GM12878 (cell line): ENCODE measurements around the gene MEGF6. TPM values are rescaled to one million over a fixed set of nuclear protein-coding genes. Genes with fewer than 3 reads are reported as not detected.

Experiments used
- ATAC-seq: fragments of 200-7000 bp; cut with Tn5 transposase; 3 replicates; pipeline ENCODE4 v1.9.1; 2020; ENCODE audit warnings: mild to moderate bottlenecking, moderate library complexity
- BruUV-seq: library from RNA; stranded (reverse); fragments of 400-500 nt; replicated peaks from 2 replicates; lab custom pipeline; 2021; lab: Mats Ljungman, UMichigan
- CTCF ChIA-PET: fragments of 300-600 bp; sonication (Branson Sonifier 250); formaldehyde crosslinking; extraction: SDS; loops from one replicate; lab custom pipeline; 2021; ENCODE audit warnings: inconsistent platforms; lab: Yijun Ruan, JAX
- POLR2A ChIA-PET: fragments of 350-600 bp; formaldehyde crosslinking; extraction: SDS; loops from one replicate; lab custom pipeline; 2021; ENCODE audit warnings: inconsistent platforms; lab: Charles Lee
- RAD21 ChIA-PET: fragments of 300-600 bp; sonication (Branson Sonifier 250); formaldehyde crosslinking; loops from one replicate; lab custom pipeline; 2023; ENCODE audit warnings: antibody characterized with exemption; ENCODE audit not compliant: unreplicated experiment; lab: Charles Lee
- SMC1A ChIA-PET: fragments of 300-600 bp; sonication (Branson Sonifier 250); formaldehyde crosslinking; loops from one replicate; lab custom pipeline; 2023; ENCODE audit not compliant: unreplicated experiment, uncharacterized antibody; lab: Charles Lee
- DNase-seq: peaks from one replicate; pipeline ENCODE4 v3.0.0-alpha.2; 2011; ENCODE audit warnings: low read depth, low spot score
- FAIRE-seq: peaks from 3 replicates; lab custom pipeline; 2011; peaks lifted over from hg19 to GRCh38; lab: Jason Lieb, UNC
- H2AFZ ChIP-seq: 2 replicates; pipeline ENCODE4 v1.6.0; 2011; ENCODE audit warnings: low read depth, low read length, control low read depth; ENCODE audit not compliant: control insufficient read depth
- H3K27ac ChIP-seq: 2 replicates; pipeline ENCODE4 v1.5.1; 2011; ENCODE audit warnings: control low read depth; ENCODE audit not compliant: control insufficient read depth, insufficient read depth
- H3K27me3 ChIP-seq, 2 experiments: replicated peaks in 1 of 2; 2 replicates each; pipeline versions ENCODE4 v1.6.0 to v1.6.1; 2011; ENCODE audit warnings: low read length in 1 of 2; ENCODE audit not compliant: control insufficient read depth in 2 of 2, insufficient read depth in 2 of 2
- H3K36me3 ChIP-seq, 2 experiments: 2 replicates each; pipeline ENCODE4 v1.5.1; 2011; ENCODE audit warnings: low read length in 1 of 2; ENCODE audit not compliant: control insufficient read depth in 2 of 2, insufficient read depth in 2 of 2
- H3K4me1 ChIP-seq: 2 replicates; pipeline ENCODE4 v1.6.1; 2011; ENCODE audit warnings: mild to moderate bottlenecking, low read length, moderate library complexity, mixed read lengths; ENCODE audit not compliant: control insufficient read depth, insufficient read depth
- H3K4me2 ChIP-seq: 2 replicates; pipeline ENCODE4 v1.6.0; 2011; ENCODE audit warnings: control low read depth; ENCODE audit not compliant: control insufficient read depth, insufficient read depth
- H3K4me3 ChIP-seq: fragments of 200-600 bp; sonication (generic); 2 replicates; pipeline ENCODE4 v1.5.1; 2016
- H3K79me2 ChIP-seq: 2 replicates; pipeline ENCODE4 v1.6.0; 2011; ENCODE audit warnings: low read length; ENCODE audit not compliant: control insufficient read depth, insufficient read depth
- H3K9ac ChIP-seq: 2 replicates; pipeline ENCODE4 v1.8.0; 2011; ENCODE audit warnings: low read length, control low read depth, mixed read lengths; ENCODE audit not compliant: control insufficient read depth, insufficient read depth
- H3K9me3 ChIP-seq: replicated peaks from 3 replicates; pipeline ENCODE4 v1.5.1; 2011; ENCODE audit warnings: mild to moderate bottlenecking, low read length; ENCODE audit not compliant: control insufficient read depth, insufficient read depth
- H4K20me1 ChIP-seq: 2 replicates; pipeline ENCODE4 v1.6.0; 2011; ENCODE audit not compliant: control insufficient read depth, insufficient read depth
- BCLAF1 ChIP-seq: fragments of 450-650 bp; IDR thresholded peaks from 2 replicates; pipeline ENCODE4 v1.6.1; 2017; ENCODE audit warnings: antibody characterized with exemption, mild to moderate bottlenecking, moderate library complexity
- HSF1 ChIP-seq: fragments of 150-350 bp; IDR thresholded peaks from 2 replicates; pipeline ENCODE4 v1.6.1; 2014; ENCODE audit warnings: mild to moderate bottlenecking, low read depth, low read length
- MEF2B ChIP-seq: fragments of 450-650 bp; IDR thresholded peaks from 2 replicates; pipeline ENCODE4 v1.6.1; 2018; ENCODE audit warnings: mild to moderate bottlenecking, moderate library complexity; ENCODE audit not compliant: partially characterized antibody, poor library complexity, severe bottlenecking
- MLLT1 ChIP-seq: fragments of 450-650 bp; IDR thresholded peaks from 2 replicates; pipeline ENCODE4 v1.6.1; 2016; ENCODE audit warnings: mild to moderate bottlenecking
- NFXL1 ChIP-seq: fragments of 450-650 bp; IDR thresholded peaks from 2 replicates; pipeline ENCODE4 v1.6.1; 2017; ENCODE audit warnings: antibody characterized with exemption, mild to moderate bottlenecking, borderline replicate concordance
- NFYA ChIP-seq: IDR thresholded peaks from 2 replicates; pipeline ENCODE4 v1.6.1; 2011; ENCODE audit warnings: low read depth, mild to moderate bottlenecking, low read length, improper control_type of control experiment, borderline replicate concordance
- RAD21 ChIP-seq: IDR thresholded peaks from 2 replicates; pipeline ENCODE4 v1.6.1; 2011; ENCODE audit warnings: mild to moderate bottlenecking, low read depth, low read length, moderate library complexity; ENCODE audit not compliant: insufficient read depth
- RBBP5 ChIP-seq: fragments of 200-600 bp; sonication (generic); conservative IDR thresholded peaks from 2 replicates; pipeline ENCODE4 v1.6.1; 2016
- SMARCA5 ChIP-seq: fragments of 450-650 bp; IDR thresholded peaks from 2 replicates; pipeline ENCODE4 v1.6.1; 2017; ENCODE audit warnings: mild to moderate bottlenecking
- TCF7 ChIP-seq: IDR thresholded peaks from 2 replicates; pipeline ENCODE4 v1.6.1; 2014; ENCODE audit warnings: antibody characterized with exemption, borderline replicate concordance
- WRNIP1 ChIP-seq: IDR thresholded peaks from 2 replicates; pipeline ENCODE4 v1.6.1; 2011; ENCODE audit warnings: low read depth, low read length, improper control_type of control experiment, borderline replicate concordance
- WGBS: methylation state at CpG from one replicate; pipeline ENCODE4 v1.1.6; 2016; ENCODE audit warnings: low lambda C conversion rate; ENCODE audit not compliant: insufficient replicate concordance, insufficient coverage; ENCODE audit errors: missing lambda C conversion rate; 5-methylcytosine and 5-hydroxymethylcytosine counted together
- in situ Hi-C: fragments of 300-500 bp; cut with MboI; formaldehyde crosslinking; loops from 9 replicates; pipeline ENCODE4 v1.14.3; 2018; ENCODE audit warnings: mixed read lengths
- intact Hi-C: fragments of 100-400 bp; cut with micrococcal nuclease; formaldehyde crosslinking; loops from one replicate; pipeline ENCODE4 v1.14.2; 2022; ENCODE audit not compliant: unreplicated experiment
- polyA plus RNA-seq, 11 experiments: library from polyadenylated mRNA; depleted of rRNA in 4 of 11; unstranded in 6 of 11; stranded (reverse) in 5 of 11; fragments of >200 nt; fragmentation: Nextera tagmentation in 4 of 11; fragmentation: Illumina TruSeq in 1 of 11; extraction: Ambion mirVana in 4 of 11; extraction: Trizol in 1 of 11; gene quantifications; 1 replicate in 1 of 11; 2 replicates in 10 of 11; pipeline versions ENCODE4 v1.2.1 to v1.2.3, GENCODE V29; 2011 to 2016; ENCODE audit warnings: inconsistent platforms in 2 of 11, missing spikeins in 2 of 11, low read depth in 1 of 11
- total RNA-seq, 4 experiments: library from RNA; depleted of rRNA in 3 of 4; stranded (reverse); fragments of >200 nt in 3 of 4; fragmentation: Illumina TruSeq in 1 of 4; extraction: Trizol in 1 of 4; gene quantifications; 2 replicates each; pipeline versions ENCODE4 v1.2.1 to v1.2.3, GENCODE V29; 2013 to 2021

Gene MEGF6
- total and polyA plus RNA-seq, 10 of the 15 experiments (the other 5 are each of a cell fraction or from before 2014, with no cell fraction given), result 0.03 to 0.41 TPM; not detected in 8

GRCh38 chr1:3590951-3591865 lies 20.1 kb downstream of the MEGF6 start:
- peaks cover 0 to 1% of the 10 kb centered on the region in 2 experiments; a peak in 2 of 4 replicates for H3K27me3 ChIP-seq
- ChIA-PET SMC1A (no interaction called here), RAD21 (no interaction called here), CTCF (no interaction called here), POLR2A (no interaction called here)
- H3K4me3 ChIP-seq, result no peak overlapping the region
- intact Hi-C loops, result no loop called here
- H3K9me3 ChIP-seq, result no peaks in the 10 kb centered on the region; the same call in 2 of the 3 replicates
- no peaks in the 10 kb centered on the region for H3K79me2 ChIP-seq
- ATAC-seq (no peak), DNase-seq (no peak), FAIRE-seq (no peak)
- 60% methylated on average over 27 of the region's 33 CpGs for WGBS
- no peaks in the 10 kb centered on the region for H3K36me3 ChIP-seq
- TF ChIP-seq BCLAF1 (no peak), TCF7 (no peak), NFXL1 (no peak), RAD21 (no peak), NFYA (no peak), SMARCA5 (no peak), RBBP5 (no peak), MLLT1 (no peak), HSF1 (no peak), MEF2B (no peak), WRNIP1 (no peak)
- H2AFZ ChIP-seq, result no peak overlapping the region
- H3K4me1 ChIP-seq, result no peaks in the 10 kb centered on the region
- no peak overlapping the region for H3K27ac ChIP-seq
- no peak overlapping the region for H3K9ac ChIP-seq
- no TSS peak for BruUV-seq
- H3K4me2 ChIP-seq, result no peak overlapping the region
- in situ Hi-C loops, result no loop called here
- H4K20me1 ChIP-seq, result no peaks in the 10 kb centered on the region
